RWPE2 (cell line): ENCODE results near the gene PRIM2.
"Not testable (repeated sequence)": the region's sequence is repeated elsewhere in the genome, so short reads cannot be mapped to it uniquely, and the experiment has no call there.

Source experiments
- ATAC-seq: fragments of 200-7000 bp; cut with Tn5 transposase; 3 replicates; pipeline ENCODE4 v1.9.1; 2021; ENCODE audit warnings: low read depth
- DNase-seq: peaks from one replicate; pipeline ENCODE4 v3.0.0-alpha.2; 2020; ENCODE audit warnings: low spot score
- H3K27ac ChIP-seq: fragments of 450-650 bp; 2 replicates; pipeline ENCODE4 v1.5.1; 2017; ENCODE audit warnings: mild to moderate bottlenecking; ENCODE audit not compliant: poor library complexity, severe bottlenecking
- H3K27me3 ChIP-seq: fragments of 250-450 bp; sonication (Bioruptor Pico); 2 replicates; pipeline ENCODE4 v1.5.1; 2021; ENCODE audit warnings: mild to moderate bottlenecking, moderate library complexity; ENCODE audit not compliant: insufficient read depth, poor library complexity, severe bottlenecking
- H3K36me3 ChIP-seq: fragments of 250-450 bp; sonication (Bioruptor Pico); 2 replicates; pipeline ENCODE4 v1.5.1; 2020; ENCODE audit warnings: low read depth, mild to moderate bottlenecking, moderate library complexity
- H3K4me1 ChIP-seq: fragments of 250-450 bp; sonication (Bioruptor Pico); 2 replicates; pipeline ENCODE4 v1.5.1; 2021; ENCODE audit warnings: mild to moderate bottlenecking, moderate library complexity; ENCODE audit not compliant: insufficient read depth, poor library complexity, severe bottlenecking
- H3K4me3 ChIP-seq: fragments of 250-450 bp; sonication (Bioruptor Pico); 2 replicates; pipeline ENCODE4 v1.5.1; 2021; ENCODE audit warnings: mild to moderate bottlenecking, moderate library complexity; ENCODE audit not compliant: severe bottlenecking
- H3K9me3 ChIP-seq: fragments of 250-450 bp; sonication (Bioruptor Pico); 2 replicates; pipeline ENCODE4 v1.5.1; 2021; ENCODE audit warnings: mild to moderate bottlenecking, moderate library complexity; ENCODE audit not compliant: severe bottlenecking
- TF ChIP-seq, protein P1 (sequence below): fragments of 450-650 bp; IDR thresholded peaks from one replicate; pipeline ENCODE4 v1.5.1; 2017; ENCODE audit warnings: mild to moderate bottlenecking, moderate library complexity; ENCODE audit not compliant: poor library complexity, severe bottlenecking

PRIM2 gene

DNA sequence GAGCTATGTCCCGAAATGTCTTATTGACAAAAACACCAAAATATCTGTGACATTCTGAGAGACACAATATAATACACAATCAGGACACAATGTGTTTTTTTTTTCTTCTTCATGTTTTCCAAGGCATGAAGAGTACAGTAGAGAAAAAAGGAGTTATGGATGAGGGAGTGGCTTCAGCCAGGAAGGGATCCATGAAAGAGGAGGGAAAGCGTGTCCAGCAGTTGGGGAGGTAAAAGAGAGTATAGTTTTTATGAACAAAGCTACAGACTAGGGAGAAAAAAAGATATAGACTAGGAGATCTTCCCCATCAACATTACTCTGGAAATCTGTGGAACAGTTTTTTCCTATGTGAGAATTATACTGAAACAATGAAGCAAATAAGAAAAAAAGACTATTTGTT is 38.9 kb upstream of the PRIM2 start:
- TF ChIP-seq, protein P1, sequence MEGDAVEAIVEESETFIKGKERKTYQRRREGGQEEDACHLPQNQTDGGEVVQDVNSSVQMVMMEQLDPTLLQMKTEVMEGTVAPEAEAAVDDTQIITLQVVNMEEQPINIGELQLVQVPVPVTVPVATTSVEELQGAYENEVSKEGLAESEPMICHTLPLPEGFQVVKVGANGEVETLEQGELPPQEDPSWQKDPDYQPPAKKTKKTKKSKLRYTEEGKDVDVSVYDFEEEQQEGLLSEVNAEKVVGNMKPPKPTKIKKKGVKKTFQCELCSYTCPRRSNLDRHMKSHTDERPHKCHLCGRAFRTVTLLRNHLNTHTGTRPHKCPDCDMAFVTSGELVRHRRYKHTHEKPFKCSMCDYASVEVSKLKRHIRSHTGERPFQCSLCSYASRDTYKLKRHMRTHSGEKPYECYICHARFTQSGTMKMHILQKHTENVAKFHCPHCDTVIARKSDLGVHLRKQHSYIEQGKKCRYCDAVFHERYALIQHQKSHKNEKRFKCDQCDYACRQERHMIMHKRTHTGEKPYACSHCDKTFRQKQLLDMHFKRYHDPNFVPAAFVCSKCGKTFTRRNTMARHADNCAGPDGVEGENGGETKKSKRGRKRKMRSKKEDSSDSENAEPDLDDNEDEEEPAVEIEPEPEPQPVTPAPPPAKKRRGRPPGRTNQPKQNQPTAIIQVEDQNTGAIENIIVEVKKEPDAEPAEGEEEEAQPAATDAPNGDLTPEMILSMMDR: no peak
- Histone ChIP-seq H3K4me3 (no peak overlapping the region), H3K27me3 (no peaks in the 10 kb centered on the region), H3K36me3 (no peaks in the 10 kb centered on the region), H3K4me1 (peaks cover 8% of the 10 kb centered on the region), H3K9me3 (no peaks in the 10 kb centered on the region), H3K27ac (no peak overlapping the region)
- ATAC-seq: no peak
- DNase-seq: no peak

DNA sequence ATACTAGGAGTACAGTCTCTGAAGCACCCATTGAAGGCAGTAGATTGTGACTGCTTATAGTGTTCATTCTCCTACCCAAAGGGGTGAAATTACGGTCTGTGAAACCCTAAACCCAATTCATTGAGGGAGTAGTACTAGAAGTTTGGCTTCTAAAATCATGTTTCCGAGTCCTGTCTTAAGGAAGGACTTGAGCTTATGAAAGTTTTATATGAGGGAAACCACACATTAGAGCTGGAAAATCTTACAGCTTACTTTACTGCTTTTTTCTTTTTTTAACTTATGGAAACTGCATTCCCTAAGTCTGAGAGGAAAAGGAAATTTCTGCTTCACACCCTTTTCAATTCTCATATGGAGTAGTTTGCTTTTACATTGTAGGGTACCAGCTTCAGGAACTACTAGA is 38.4 kb upstream of the PRIM2 start:
- Histone ChIP-seq H3K4me3 (no peak overlapping the region), H3K27ac (no peak overlapping the region), H3K27me3 (no peaks in the 10 kb centered on the region), H3K9me3 (no peaks in the 10 kb centered on the region), H3K4me1 (peaks cover 8% of the 10 kb centered on the region), H3K36me3 (no peaks in the 10 kb centered on the region)
- ATAC-seq (no peak), DNase-seq (no peak)
- TF ChIP-seq, protein P1: no peak

DNA sequence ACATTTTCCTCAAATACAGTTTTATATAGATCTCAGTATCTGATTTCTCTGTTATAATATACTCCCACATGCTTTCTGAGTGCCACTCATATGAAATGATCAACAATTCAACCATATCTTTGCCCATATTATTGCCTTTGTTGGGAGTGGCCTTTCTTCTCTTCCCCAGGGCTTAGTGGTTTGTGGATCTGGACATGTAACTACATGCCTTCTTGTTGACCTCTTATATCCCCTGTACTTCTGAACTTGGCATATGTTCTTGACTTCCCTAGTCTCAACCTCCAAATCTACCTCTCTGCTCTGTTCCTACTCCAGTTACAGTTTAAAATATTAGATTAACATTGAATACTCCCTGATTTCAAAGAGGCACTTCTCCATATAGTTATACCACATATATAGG is 34.3 kb upstream of the PRIM2 start:
- Histone ChIP-seq H3K27me3 (no peaks in the 10 kb centered on the region), H3K4me1 (peaks cover 8% of the 10 kb centered on the region), H3K9me3 (no peaks in the 10 kb centered on the region), H3K4me3 (no peak overlapping the region), H3K27ac (no peak overlapping the region), H3K36me3 (no peaks in the 10 kb centered on the region)
- ATAC-seq (peak; percentile 71; the same call in 2 of the 3 replicates), DNase-seq (no peak)
- TF ChIP-seq, protein P1: no peak

DNA sequence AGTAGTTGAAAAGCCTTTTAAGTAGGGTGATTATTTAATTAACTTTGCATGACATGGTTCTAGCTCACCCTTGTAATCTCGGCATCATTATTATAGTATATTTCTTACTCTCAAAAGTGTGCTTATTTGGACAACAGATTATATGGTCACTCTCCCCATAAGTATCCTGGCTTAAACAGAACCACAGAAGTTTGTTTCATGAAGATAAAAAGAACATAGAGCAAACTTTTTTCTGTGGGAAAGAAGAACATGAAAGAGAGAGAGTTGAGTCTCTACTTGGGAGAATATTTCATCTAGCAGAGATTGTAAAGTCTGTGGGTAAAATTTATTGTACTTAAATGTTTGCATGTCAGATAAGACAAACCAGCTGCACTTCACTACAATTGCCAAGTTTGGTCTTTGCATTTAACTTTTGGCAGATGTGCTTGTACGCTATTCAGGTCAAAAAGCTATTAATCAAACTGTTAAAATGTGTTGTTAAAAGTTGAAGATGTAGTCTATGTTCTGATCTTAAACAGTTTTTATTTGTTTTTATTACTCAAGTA is 33.4 kb upstream of the PRIM2 start:
- Histone ChIP-seq H3K27ac (no peak overlapping the region), H3K4me3 (no peak overlapping the region), H3K9me3 (no peaks in the 10 kb centered on the region), H3K36me3 (no peaks in the 10 kb centered on the region), H3K27me3 (no peaks in the 10 kb centered on the region), H3K4me1 (peaks cover 8% of the 10 kb centered on the region)
- TF ChIP-seq, protein P1: no peak
- no peak for DNase-seq
- no peak for ATAC-seq

DNA sequence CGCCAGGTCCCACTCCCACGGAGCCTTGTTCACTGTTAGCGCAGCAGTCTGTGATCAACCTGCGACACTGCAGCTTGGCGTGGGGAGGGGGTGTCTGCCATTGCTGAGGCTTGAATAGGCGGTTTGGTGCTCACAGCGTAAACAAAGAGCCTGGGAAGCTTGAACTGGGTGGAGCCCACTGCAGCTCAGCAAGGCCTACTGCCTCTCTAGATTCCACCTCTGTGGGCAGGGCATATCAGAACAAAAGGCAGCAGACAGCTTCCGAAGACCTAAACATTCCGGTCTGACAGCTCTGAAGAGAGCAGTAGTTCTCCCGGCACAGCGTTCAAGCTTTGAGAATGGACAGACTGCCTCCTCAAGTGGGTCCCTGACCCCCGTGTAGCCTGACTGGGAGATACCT is 29.3 kb upstream of the PRIM2 start:
- ATAC-seq, H3K27ac ChIP-seq, H3K4me1 ChIP-seq, H3K27me3 ChIP-seq, H3K36me3 ChIP-seq, H3K9me3 ChIP-seq, H3K4me3 ChIP-seq, DNase-seq: not testable (repeated sequence)

DNA sequence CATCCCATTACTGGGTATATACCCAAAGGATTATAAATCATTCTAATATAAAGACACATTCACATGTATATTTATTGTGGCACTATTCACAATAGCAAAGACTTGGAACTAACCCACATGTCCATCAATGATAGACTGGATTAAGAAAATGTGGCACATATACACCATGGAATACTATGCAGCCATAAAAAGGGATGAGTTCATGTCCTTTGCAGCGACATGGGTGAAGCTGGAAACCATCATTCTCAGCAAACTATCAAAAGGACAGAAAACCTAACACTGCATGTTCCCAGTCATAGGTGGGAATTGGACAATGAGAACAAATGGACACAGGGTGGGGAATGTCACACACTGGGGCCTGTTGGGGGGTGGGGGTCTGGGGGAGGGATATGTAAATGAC is 24.0 kb upstream of the PRIM2 start:
- ATAC-seq, H3K9me3 ChIP-seq, H3K27ac ChIP-seq, H3K36me3 ChIP-seq, H3K27me3 ChIP-seq, H3K4me3 ChIP-seq, DNase-seq, H3K4me1 ChIP-seq: not testable (repeated sequence)
